GM12892 (cell line): ENCODE data around the gene ZC3HAV1.

ENCODE experiments used
- POLR2A ChIP-seq: IDR thresholded peaks from 2 replicates; pipeline ENCODE4 v1.6.1; 2011; ENCODE audit warnings: low read depth, low read length, control low read depth
- POLR2AphosphoS5 ChIP-seq: IDR thresholded peaks from 2 replicates; pipeline ENCODE4 v1.6.1; 2011; ENCODE audit warnings: low read depth, low read length, control low read depth

- TF ChIP-seq POLR2A (no peak), POLR2AphosphoS5 (no peak)
Measured at GRCh38 chr7:139127648-139128047, 18.1 kb upstream of the ZC3HAV1 start.
